Loucy (cell line): ENCODE data around the gene EMC6.

Experiments used
- H2AFZ ChIP-seq: fragments of 200-600 bp; sonication (generic); 2 replicates; pipeline ENCODE4 v1.6.0; 2016; ENCODE audit warnings: antibody characterized with exemption, mild to moderate bottlenecking, low read length, moderate library complexity
- H3F3A ChIP-seq: fragments of 200-600 bp; 2 replicates; pipeline ENCODE4 v1.6.0; 2016; ENCODE audit warnings: antibody characterized with exemption, low read depth, mild to moderate bottlenecking
- H3K27me3 ChIP-seq: fragments of 200-600 bp; sonication (generic); 2 replicates; pipeline ENCODE4 v1.6.1; 2014; ENCODE audit warnings: low read length, mild to moderate bottlenecking; ENCODE audit not compliant: insufficient read depth, poor library complexity, severe bottlenecking
- H3K36me3 ChIP-seq: fragments of 200-600 bp; sonication (generic); 2 replicates; pipeline ENCODE4 v1.6.1; 2016; ENCODE audit warnings: low read length; ENCODE audit not compliant: insufficient read depth
- H3K4me1 ChIP-seq: fragments of 200-600 bp; sonication (generic); 2 replicates; pipeline ENCODE4 v1.5.1; 2014; ENCODE audit warnings: low read length, mild to moderate bottlenecking; ENCODE audit not compliant: insufficient read depth, poor library complexity, severe bottlenecking
- H3K4me2 ChIP-seq: fragments of 200-600 bp; sonication (generic); 2 replicates; pipeline ENCODE4 v1.6.0; 2014; ENCODE audit warnings: antibody characterized with exemption, low read length, low read depth, mild to moderate bottlenecking; ENCODE audit not compliant: poor library complexity, severe bottlenecking
- H3K4me3 ChIP-seq: fragments of 200-600 bp; sonication (generic); 2 replicates; pipeline ENCODE4 v1.5.1; 2014; ENCODE audit warnings: low read length, mild to moderate bottlenecking, mixed read lengths; ENCODE audit not compliant: poor library complexity, severe bottlenecking
- H3K79me2 ChIP-seq: fragments of 200-600 bp; sonication (generic); 2 replicates; pipeline ENCODE4 v1.6.1; 2014; ENCODE audit warnings: low read length; ENCODE audit not compliant: insufficient read depth
- H3K9ac ChIP-seq: fragments of 200-600 bp; sonication (generic); 2 replicates; pipeline ENCODE4 v1.6.0; 2014; ENCODE audit warnings: mild to moderate bottlenecking, low read depth, low read length, moderate library complexity; ENCODE audit not compliant: poor library complexity, severe bottlenecking
- H3K9me2 ChIP-seq: fragments of 200-600 bp; sonication (generic); replicated peaks from 2 replicates; pipeline ENCODE4 v1.6.1; 2016; ENCODE audit warnings: low read depth, low read length, mixed read lengths
- H3K9me3 ChIP-seq: fragments of 200-600 bp; sonication (generic); 2 replicates; pipeline ENCODE4 v1.6.1; 2014; ENCODE audit warnings: mild to moderate bottlenecking, antibody characterized with exemption, low read length, low read depth; ENCODE audit not compliant: insufficient read depth
- H4K20me1 ChIP-seq: fragments of 200-600 bp; sonication (generic); 2 replicates; pipeline ENCODE4 v1.6.0; 2014; ENCODE audit warnings: antibody characterized with exemption, low read length, mild to moderate bottlenecking; ENCODE audit not compliant: insufficient read depth, poor library complexity, severe bottlenecking
- EZH2phosphoT487 ChIP-seq: fragments of 200-600 bp; IDR thresholded peaks from 2 replicates; pipeline ENCODE4 v1.6.1; 2018; ENCODE audit warnings: antibody characterized with exemption, mild to moderate bottlenecking, moderate library complexity, borderline replicate concordance
- TF ChIP-seq, protein P1 (sequence below): fragments of 200-600 bp; sonication (generic); conservative IDR thresholded peaks from 2 replicates; pipeline ENCODE4 v1.5.1; 2014; ENCODE audit warnings: mild to moderate bottlenecking, antibody characterized with exemption, low read length

Gene EMC6

DNA sequence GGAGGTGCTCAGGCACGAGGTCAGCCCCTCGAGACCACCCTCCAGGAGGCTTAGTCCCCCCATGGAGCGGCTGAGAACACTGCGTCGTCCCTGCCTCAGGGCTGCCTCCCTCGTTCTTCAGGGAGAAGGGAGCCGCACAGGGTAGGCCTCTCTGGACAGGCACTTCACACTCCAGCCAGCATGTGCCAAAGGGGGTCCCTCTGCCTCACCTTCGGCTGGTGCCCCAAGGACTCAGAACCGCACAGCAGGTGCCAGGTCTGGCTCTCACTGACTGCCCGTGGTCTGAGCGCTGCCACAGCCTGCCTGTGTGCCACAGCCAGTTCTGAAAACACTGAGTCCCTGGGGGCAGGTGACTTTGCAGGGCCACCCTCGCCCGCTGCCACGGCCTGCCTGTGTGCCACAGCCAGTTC is 20.2 kb downstream of the EMC6 start:
- Histone ChIP-seq H4K20me1 (peaks cover 34% of the 10 kb centered on the region), H3K9ac (no peak overlapping the region), H3F3A (no peaks in the 10 kb centered on the region), H3K79me2 (peaks cover 29% of the 10 kb centered on the region), H3K9me3 (no peaks in the 10 kb centered on the region), H3K4me1 (peaks cover 8% of the 10 kb centered on the region), H3K4me2 (no peak overlapping the region), H3K36me3 (peaks cover 20% of the 10 kb centered on the region; the same call in 1 of the 2 replicates), H3K27me3 (no peaks in the 10 kb centered on the region), H3K4me3 (no peak overlapping the region), H2AFZ (no peak overlapping the region), H3K9me2 (no peaks in the 10 kb centered on the region)
- no peak for TF ChIP-seq EZH2phosphoT487
- TF ChIP-seq, protein P1, sequence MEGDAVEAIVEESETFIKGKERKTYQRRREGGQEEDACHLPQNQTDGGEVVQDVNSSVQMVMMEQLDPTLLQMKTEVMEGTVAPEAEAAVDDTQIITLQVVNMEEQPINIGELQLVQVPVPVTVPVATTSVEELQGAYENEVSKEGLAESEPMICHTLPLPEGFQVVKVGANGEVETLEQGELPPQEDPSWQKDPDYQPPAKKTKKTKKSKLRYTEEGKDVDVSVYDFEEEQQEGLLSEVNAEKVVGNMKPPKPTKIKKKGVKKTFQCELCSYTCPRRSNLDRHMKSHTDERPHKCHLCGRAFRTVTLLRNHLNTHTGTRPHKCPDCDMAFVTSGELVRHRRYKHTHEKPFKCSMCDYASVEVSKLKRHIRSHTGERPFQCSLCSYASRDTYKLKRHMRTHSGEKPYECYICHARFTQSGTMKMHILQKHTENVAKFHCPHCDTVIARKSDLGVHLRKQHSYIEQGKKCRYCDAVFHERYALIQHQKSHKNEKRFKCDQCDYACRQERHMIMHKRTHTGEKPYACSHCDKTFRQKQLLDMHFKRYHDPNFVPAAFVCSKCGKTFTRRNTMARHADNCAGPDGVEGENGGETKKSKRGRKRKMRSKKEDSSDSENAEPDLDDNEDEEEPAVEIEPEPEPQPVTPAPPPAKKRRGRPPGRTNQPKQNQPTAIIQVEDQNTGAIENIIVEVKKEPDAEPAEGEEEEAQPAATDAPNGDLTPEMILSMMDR, result no peak

DNA sequence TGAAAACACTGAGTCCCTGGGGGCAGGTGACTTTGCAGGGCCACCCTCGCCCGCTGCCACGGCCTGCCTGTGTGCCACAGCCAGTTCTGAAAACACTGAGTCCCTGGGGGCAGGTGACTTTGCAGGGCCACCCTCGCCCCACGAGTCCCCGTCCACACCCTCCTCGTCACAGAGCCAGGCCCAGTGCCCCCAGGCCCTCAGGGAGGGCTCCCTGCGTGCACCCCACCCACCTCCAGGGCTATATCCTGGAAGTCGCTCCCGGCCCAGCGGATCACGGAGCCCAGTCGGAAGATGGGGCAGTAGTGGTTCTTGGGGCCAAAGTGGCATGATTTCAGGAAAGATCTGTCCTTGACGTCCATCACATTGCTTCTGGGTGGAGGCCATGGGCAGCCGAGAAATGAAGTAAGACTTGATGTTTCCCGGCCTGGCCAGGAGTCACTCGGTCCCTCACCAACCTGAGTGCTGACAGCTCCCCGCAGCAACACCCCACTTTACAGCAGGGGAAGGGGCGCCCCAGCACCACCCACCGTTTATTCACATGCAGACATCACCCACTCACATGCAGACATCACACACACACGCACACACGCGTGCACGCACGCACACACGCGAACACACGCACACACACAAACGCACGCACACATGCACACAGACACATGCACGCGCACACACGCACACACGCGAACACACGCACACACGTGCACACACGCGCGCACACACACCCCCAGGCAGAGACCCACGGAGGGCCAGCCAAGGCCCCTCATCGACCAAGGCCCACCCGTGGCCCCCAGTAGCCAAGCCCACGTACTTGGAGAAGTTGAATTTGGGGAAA is 20.9 kb downstream of the EMC6 start:
- TF ChIP-seq, protein P1, result no peak
- no peak for TF ChIP-seq EZH2phosphoT487
- no peak overlapping the region for H3K9ac ChIP-seq
- H3K4me1 ChIP-seq, result peaks cover 15% of the 10 kb centered on the region
- H3K27me3 ChIP-seq, result no peaks in the 10 kb centered on the region
- H3K4me2 ChIP-seq, result no peak overlapping the region
- H3K9me2 ChIP-seq, result no peaks in the 10 kb centered on the region
- no peak overlapping the region for H3K4me3 ChIP-seq
- no peaks in the 10 kb centered on the region for H3K9me3 ChIP-seq
- H3K79me2 ChIP-seq, result peaks cover 35% of the 10 kb centered on the region
- no peaks in the 10 kb centered on the region for H3F3A ChIP-seq
- H3K36me3 ChIP-seq, result peaks cover 20% of the 10 kb centered on the region; the same call in 1 of the 2 replicates
- H4K20me1 ChIP-seq, result peaks cover 34% of the 10 kb centered on the region
- H2AFZ ChIP-seq, result no peak overlapping the region

DNA sequence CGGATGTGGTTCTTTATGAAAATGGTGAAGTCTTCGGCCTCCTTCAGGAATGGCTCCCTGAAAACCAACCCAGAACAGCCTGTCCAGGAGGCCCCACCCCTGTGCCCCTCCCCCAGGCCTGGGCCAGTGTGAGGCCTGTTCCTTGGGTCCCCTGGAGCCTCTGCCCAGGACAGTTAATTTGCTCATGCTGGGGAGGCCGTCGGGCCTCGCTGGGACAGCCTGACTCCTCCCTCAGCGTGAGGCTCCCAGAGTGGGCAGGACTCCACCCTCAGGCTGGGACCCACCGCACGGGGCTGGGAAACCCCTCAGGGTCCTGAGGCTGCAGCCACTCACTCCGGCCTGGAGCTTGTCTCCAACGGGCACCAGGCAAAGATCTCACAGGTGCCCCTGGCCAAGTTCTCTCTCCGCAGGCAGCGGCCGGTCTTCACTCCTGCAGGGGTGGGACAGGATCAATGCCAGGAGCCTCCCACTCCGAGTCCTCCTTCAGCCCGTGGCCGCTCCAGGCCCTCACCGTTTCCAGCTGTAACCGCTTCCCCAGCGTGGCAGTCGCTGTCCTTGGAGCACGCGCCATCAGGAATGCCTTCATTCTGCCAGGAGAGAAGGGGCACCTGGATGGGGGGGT is 21.6 kb downstream of the EMC6 start:
- Histone ChIP-seq H3K36me3 (peaks cover 20% of the 10 kb centered on the region; the same call in 1 of the 2 replicates), H4K20me1 (peaks cover 34% of the 10 kb centered on the region), H3K79me2 (peaks cover 42% of the 10 kb centered on the region), H3K9me2 (no peaks in the 10 kb centered on the region), H3K4me3 (no peak overlapping the region), H3F3A (no peaks in the 10 kb centered on the region), H3K9me3 (no peaks in the 10 kb centered on the region), H3K4me1 (peaks cover 22% of the 10 kb centered on the region), H3K27me3 (no peaks in the 10 kb centered on the region), H3K4me2 (no peak overlapping the region), H3K9ac (no peak overlapping the region), H2AFZ (no peak overlapping the region)
- no peak for TF ChIP-seq EZH2phosphoT487
- TF ChIP-seq, protein P1, result no peak
